GM18867 (cell line): ENCODE measurements around the gene SEMA7A.

Source experiments
- ATAC-seq: cut with Tn5 transposase; IDR thresholded peaks from one replicate; pipeline ENCODE4 v1.9.1; 2021; ENCODE audit warnings: mild to moderate bottlenecking, moderate library complexity; ENCODE audit not compliant: unreplicated experiment

SEMA7A gene

DNA sequence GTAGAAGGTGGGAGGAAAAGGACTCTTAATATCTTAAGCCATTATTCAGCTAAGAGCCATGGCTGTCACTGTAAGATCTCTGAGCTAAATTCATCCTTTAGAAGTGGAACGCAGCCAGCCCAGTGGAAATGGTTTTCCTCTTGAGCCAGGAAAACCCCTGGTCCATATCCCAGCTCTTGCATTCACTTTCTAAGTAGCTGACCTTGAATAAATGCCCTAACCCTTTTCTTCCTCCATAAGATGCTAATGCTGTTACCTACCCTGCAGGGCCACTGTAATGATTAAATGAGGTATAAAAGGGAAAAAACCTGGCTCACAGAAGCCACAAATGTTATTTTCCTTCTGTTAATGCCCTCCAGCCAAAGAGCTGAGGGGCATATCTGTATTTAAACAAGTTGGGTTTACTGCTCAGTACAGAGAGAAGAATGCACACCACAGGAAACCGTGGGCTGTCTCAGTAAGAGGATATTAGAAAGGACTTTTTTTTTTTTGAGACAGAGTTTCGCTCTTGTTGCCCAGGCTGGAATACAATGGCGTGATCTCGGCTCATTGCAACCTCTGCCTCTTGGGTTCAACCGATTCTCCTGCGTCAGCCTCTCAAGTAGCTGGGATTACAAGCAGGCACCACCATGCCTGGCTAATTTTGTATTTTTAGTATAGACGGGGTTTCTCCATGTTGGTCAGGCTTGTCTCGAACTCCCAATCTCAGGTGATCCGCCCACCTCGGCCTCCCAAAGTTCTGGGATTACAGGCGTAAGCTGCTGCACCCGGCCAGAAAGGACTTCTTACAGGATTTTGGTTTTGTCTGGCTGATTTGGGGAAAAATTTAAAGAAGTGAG lies 20.4 kb upstream of the SEMA7A start:
- no peak for ATAC-seq

GRCh38 chr15:74451861-74452835 lies 18.4 kb upstream of the SEMA7A start:
- no peak for ATAC-seq

DNA sequence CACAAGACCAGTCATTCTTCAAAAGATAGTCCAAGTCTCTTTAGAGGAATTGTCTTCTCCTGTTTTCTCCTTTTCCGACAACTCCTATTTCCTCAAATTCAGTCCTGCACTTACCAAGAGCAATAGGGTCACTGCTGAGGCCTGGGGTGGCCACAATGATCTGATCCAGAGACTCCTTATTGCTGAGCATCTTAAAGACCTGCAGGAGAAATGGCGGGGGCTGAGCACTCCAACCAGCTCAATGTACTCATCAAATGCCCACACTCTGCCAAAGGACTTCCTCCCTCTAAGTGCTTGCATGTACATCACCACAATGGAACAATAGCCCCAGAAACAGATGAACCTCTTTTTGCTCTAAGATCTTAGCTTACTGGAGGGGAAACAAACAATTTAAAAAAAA lies 17.6 kb upstream of the SEMA7A start:
- no peak for ATAC-seq

DNA sequence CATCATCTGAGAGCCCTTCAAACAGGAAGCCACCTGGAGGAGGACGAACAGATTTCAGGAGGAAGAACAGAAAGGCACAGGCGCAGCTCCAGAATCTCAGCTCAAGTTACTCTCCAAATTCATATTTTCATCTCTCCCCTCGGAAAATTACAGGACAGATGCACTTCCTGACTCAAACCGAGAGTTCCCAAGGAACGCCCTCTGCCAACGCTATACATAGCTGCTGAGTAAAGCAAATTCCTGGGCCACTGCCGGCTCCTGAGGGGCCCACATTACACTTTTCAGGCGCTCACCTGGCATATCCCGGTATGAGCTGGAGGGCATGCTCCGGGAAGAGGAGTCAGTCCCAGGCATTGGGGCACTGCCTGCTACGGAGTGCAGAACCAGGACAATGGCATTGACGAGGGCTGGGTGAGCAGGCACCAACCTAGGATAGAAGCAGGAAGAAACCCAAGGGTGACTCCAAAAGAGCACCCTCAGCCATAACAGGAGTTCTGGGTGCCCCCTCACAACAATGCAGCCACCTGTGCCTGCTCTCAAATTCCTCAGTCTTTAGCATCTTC lies 16.0 kb upstream of the SEMA7A start:
- no peak for ATAC-seq

GRCh38 chr15:74449095-74449494 lies 15.3 kb upstream of the SEMA7A start:
- no peak for ATAC-seq

DNA sequence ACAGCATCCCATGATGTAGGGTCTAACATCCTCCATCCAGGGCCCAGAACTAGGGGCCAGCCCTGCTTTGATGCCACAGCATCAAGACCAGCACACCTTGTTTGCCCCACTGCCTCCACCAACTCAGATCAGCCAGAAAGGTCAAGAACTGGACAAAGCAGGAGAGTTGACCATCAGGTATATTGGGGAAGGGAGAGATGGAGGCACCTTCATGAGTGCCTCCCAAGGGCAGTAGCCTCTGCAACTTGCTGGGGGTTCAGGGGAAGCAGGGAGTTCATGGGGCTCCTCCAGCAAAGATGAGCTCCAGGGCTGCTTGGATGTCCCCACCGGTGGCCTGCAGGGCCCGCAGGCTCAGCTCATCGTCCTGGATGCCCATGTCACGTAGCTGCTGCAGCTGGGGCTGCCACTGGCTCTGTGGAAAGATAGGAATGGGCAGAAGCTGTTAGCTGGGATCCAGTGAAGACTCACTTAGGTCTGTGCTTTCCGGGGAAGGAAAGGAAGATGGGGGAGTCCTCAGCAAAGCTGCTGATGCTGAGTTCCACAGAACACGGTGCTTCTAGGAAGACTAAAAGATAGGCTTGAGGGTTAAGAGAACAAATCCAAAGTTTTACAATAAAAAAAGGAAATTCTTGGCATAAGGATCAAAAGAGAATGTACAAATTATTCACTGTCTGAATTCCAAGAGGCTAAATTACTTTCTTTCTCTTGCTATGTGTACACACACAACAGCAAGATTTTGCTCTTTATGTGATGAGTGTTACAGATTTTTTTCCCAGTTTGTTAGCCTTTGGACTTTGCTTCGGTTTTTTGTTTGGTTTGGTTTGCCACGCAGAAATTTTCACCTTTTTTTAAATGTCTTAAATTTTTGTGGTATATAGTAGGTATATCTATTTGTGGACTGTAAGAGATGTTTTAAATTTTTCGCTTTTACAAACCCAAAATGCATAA lies 12.3 kb upstream of the SEMA7A start:
- ATAC-seq: no peak

DNA sequence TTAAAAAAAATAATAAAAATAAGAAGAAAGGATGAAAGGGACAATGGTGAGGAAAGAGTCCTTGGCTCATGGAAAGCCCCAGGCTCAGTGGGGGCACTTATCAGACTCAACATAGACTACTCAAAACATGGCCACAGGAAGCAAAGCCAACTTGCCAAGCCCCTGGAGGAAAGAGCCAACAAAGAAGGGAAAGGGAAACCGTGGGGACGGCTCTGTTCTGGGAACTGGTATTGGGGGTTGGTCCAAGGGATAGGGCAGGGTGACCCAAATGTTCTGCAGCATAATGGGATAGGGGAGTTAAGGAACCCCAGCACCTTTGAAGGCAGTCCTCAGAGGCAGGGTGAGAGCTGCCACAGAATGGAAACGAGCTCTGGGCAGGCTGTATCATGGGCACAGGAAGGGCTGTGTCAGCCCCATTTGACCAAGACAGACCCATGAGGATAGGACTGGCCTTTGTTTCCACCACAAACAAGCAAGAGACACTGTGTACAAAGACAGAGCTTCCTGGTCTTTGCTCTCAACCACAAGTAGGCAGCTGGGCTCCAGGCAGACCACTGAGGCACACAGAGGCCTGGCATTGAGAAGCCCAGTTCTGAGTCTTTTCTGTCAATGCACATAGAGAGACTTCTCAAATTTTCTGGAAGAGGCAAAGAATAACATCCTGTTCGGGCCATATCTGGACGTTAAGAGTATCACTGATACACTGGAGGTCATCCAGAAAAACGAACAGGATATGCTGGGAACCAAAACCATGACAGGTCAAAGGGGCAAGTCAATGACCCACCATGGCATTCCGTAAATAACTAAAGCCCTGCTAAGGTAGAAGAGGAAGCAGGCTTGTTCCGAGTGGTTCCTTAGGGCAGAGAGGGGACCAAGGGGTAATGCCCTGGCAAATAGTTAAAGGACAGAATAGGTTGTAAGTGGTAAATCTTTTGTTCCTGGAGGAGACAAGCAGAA lies 10.6 kb upstream of the SEMA7A start:
- no peak for ATAC-seq

- no peak for ATAC-seq
Measured at GRCh38 chr15:74443100-74443909, 9.5 kb upstream of the SEMA7A start.

DNA sequence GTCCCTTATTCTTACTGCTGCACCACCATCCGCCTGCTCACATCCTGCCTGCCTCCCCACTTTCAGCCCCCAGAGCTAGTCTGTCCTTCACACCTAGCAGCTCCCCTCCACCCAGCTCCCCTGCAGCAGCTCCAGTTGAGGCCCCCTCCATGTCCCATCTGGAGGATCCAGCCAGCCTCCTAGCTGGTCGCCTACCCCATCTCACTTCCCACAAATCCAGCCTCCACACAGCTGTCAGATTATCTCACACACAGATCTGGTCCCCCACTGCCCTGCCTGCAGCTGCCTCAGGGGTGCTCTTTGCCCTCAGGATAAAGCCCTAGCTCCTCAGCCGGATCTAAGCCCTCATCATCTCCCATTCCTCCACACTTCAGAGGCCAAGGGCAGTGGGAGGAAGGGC lies 8.8 kb upstream of the SEMA7A start:
- no peak for ATAC-seq

GRCh38 chr15:74442063-74442462 lies 8.3 kb upstream of the SEMA7A start:
- no peak for ATAC-seq

DNA sequence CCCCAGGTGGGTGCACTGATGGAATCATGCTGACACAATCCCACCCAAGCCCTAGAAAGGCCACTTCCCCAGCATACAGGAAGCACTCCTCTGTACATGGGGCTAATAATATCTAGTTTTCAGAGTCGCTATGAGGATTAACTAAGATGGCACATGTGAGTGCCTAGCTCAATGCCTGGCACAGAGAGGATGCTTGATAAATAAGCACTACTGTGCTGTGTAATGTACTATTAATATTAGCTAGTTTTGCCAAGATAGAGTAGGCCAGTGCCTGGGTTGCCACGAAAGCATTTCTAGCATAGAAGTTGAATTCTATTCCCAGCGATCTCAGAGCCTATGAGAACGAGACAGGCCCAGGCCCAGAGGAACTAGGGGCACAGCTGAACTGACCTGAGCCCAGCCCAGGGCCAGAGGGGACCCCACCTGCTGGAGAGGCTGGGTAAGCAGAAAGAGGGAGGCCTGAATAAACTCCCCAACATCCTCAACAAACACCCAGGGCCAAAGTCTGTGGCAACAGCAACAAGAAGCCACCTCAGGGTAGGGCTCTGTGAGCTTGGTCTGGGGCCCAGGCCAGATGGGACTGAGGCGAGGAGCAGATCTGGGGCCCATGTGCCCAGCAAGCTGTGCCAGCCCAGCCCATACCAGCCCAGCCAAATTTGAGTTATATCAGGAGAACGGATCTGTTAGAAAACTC lies 7.6 kb upstream of the SEMA7A start:
- no peak for ATAC-seq

DNA sequence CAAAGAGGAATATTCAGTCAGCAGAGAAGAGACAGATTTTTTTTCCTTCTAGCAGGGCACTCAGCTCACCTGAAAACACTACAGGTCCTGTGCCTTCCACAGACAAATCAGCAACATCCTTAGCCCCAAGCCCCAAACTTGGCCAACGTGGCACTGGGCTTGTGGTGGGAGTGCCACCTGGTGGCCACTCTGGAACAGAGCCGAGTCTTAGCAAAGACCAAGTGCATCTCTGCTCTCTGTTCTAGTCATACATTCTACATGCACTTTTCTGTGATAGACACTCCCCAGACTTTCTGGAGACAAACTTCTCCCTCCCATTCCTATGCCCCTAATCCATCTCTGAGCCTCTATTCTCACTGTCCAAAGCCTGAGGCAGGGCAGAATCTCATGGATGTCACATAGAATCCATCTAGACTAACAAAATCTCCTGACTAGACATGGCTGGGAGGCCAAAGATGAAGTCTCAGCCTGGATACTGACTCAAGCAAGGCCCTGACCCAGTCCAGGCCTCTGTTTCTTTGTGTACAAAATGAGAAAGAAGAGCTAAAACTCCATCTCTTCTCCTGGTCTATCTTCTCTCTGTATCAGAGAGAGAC lies 5.1 kb upstream of the SEMA7A start:
- no peak for ATAC-seq

DNA sequence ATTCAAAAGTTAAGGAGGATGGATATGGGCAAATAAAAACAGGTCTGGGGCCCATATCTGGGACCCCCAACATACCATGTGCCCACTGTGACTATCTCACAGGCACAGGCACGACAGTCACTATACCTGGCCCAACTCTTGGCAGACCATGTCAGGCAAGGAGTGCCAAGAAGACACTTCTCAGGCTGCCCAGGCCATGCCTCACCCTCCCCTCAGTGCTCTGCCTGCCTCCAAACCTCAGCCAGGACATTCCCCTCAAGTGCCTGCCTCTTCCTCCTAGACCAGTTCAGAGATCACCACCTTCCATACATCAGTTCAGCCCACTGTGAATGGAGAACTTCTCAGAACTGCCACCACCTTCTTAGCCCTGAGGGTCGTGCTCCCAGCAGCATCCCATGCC lies 4.4 kb upstream of the SEMA7A start:
- ATAC-seq: no peak

DNA sequence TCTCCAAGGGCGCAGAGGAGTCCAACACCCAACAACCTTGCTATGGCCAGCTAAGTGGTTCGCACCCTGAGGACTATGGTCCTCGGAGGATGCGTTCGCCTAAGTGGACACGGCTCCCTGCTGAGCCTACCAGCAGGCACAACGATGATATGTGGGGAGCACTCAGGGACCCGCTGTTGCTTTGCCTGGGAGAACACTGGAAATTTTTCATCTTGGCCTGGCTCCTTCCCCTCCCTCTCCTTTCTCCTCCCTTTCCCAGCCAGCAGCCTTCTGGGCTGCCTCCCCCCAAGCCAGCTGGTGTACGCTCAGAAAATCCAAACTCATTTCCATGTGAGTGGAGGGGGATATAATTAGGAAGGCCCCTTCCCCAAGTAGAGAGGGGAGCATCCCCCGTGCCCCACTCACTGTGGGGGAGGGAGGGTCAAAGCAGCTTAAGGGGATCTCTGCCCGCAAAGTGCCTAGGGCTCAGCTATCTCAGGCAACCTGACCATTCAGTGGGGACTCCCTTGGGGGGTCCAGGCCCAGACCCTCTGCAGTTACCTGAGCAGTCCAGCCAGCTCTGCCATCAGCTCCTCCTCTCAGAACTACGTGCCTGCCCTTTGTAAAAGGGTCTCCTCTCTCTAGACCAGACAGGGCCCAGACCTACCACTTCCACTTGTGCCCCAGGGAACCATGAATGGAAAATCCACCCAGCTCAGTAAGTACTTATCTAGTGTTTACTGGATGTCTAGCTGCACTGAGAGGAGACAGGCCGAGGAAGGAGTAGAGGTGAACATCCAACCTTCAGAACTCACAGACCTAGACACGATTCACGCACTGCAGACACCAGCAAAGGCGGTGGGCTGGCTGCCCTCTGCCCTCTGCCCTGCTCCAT lies 742 bp upstream of the SEMA7A start:
- no peak for ATAC-seq

DNA sequence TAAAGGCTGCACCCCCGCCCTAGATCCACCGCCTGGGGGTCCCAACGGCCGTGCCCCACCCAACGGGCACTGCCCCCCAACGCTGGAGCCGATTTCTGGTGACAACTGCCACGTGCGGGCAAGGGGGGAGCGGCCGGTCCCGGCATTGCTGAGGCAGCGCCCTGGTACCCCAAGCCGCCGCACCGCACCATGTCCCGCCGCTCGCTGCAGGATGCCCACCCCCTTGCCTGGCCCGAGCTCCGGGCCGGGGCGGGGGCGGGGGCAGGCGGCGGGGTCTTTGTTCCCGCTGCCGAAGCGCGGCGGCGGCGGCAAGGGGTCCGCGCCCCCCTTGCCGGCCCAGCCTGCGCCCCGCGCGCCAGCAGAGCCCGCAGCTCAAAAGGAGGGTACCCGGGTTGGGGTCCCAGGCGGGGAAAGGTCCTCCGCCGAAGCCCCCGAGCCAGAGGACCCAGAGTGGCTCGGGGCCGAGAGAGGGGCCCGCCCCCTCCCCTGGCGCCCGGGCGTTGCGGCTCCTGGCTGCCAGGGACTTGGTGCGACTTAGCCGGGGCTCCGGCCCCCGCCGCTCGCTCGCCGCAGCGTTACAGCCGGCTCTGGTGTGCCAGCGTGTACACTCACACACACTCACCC lies 678 bp downstream of the SEMA7A start:
- ATAC-seq: peak; percentile 5
